Measurements from ENCODE around the gene KLHDC9.

Gene KLHDC9

DNA sequence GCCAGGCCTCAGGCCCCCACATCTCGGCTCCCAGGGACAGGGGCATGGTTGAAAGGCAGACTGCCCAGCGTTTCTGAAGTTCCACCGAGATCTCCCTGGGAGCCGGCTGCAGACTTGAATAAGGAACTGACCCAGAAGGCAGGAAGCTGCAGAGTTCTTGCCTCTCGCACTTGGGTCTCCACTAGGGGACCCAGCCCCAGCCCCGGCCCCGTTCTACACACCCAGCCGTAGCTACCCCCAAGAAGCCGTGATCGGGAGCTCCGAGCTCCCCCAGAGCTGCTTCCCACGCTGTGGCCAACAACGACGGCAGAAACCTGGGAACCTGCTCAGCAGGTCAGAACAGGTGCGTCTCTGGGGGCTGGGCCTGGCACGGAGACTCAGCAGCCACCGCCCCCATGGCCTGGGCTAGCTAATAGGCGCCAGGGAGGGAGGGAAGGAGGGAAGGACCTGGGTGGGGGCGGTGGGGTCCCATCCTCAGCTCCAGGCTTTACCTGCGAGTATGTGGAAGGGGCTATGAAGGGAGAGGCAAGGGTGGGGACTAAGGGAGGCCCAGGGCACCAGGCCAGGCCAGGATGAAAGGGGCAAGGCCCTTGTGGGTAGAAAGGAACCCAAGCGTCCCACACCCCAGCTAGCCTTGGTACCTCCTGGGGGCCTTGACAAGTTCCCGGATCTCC, 8.8 kb upstream of the KLHDC9 start, which contains the start of gene NECTIN4 (continued):
- TF ChIP-seq OSR1 (CRISPR knock-in tag; IDR thresholded peaks at IDR 0.05) (no peak), ZNF565 (CRISPR knock-in tag; conservative IDR thresholded peaks at IDR 0.05; ENCODE audit: low read depth) (no peak)

DNA sequence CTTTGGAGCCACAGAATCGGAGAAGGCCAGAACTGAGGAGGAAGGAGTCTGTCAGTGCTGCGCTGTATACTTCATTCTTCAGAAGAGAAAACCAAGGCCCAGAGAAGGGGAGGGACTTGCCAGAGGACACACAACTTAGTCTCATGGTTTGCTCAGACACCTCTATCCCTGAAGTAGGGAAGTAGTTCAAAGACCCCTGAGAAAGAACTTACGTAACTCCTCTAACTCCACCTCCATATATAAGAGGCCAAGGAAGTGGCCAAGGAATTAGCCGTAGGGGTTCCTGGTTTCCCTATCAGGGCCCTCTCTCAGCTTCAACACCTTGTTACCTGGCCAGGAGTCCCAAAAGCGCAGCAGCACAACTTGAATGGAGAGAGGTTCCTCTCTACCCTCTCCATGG, 8.2 kb upstream of the KLHDC9 start:
- TF ChIP-seq ZNF70 (CRISPR knock-in tag; IDR thresholded peaks at IDR 0.05) (no peak), ZNF565 (CRISPR knock-in tag; conservative IDR thresholded peaks at IDR 0.05; ENCODE audit: low read depth) (no peak), ARNTL (CRISPR knock-in tag; IDR thresholded peaks at IDR 0.05; ENCODE audit: borderline replicate concordance, low read depth) (no peak), BACH2 (CRISPR knock-in tag; IDR thresholded peaks at IDR 0.05; ENCODE audit: borderline replicate concordance) (no peak), RARB (CRISPR knock-in tag; IDR thresholded peaks at IDR 0.05) (no peak), OSR1 (CRISPR knock-in tag; IDR thresholded peaks at IDR 0.05) (no peak), PPARA (CRISPR knock-in tag; IDR thresholded peaks at IDR 0.05; ENCODE audit: borderline replicate concordance) (no peak), GLIS3 (CRISPR knock-in tag; IDR thresholded peaks at IDR 0.05) (no peak), CSDC2 (CRISPR knock-in tag; IDR thresholded peaks at IDR 0.05) (no peak), ZFP3 (CRISPR knock-in tag; IDR thresholded peaks at IDR 0.05) (no peak), ZNF8 (CRISPR knock-in tag; IDR thresholded peaks at IDR 0.05) (no peak), TCF4 (CRISPR knock-in tag; IDR thresholded peaks at IDR 0.05; ENCODE audit: borderline replicate concordance) (no peak), ZFP30 (CRISPR knock-in tag; IDR thresholded peaks at IDR 0.05) (no peak), ZC3H10 (CRISPR knock-in tag; IDR thresholded peaks at IDR 0.05) (no peak), ISL1 (CRISPR knock-in tag; IDR thresholded peaks at IDR 0.05) (no peak), TOX (CRISPR knock-in tag; IDR thresholded peaks at IDR 0.05; ENCODE audit: borderline replicate concordance) (no peak)
- TF ChIP-seq, protein P1, sequence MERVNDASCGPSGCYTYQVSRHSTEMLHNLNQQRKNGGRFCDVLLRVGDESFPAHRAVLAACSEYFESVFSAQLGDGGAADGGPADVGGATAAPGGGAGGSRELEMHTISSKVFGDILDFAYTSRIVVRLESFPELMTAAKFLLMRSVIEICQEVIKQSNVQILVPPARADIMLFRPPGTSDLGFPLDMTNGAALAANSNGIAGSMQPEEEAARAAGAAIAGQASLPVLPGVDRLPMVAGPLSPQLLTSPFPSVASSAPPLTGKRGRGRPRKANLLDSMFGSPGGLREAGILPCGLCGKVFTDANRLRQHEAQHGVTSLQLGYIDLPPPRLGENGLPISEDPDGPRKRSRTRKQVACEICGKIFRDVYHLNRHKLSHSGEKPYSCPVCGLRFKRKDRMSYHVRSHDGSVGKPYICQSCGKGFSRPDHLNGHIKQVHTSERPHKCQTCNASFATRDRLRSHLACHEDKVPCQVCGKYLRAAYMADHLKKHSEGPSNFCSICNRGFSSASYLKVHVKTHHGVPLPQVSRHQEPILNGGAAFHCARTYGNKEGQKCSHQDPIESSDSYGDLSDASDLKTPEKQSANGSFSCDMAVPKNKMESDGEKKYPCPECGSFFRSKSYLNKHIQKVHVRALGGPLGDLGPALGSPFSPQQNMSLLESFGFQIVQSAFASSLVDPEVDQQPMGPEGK (CRISPR knock-in tag; IDR thresholded peaks at IDR 0.05; ENCODE audit: borderline replicate concordance) = no peak
- TF ChIP-seq, protein P2, sequence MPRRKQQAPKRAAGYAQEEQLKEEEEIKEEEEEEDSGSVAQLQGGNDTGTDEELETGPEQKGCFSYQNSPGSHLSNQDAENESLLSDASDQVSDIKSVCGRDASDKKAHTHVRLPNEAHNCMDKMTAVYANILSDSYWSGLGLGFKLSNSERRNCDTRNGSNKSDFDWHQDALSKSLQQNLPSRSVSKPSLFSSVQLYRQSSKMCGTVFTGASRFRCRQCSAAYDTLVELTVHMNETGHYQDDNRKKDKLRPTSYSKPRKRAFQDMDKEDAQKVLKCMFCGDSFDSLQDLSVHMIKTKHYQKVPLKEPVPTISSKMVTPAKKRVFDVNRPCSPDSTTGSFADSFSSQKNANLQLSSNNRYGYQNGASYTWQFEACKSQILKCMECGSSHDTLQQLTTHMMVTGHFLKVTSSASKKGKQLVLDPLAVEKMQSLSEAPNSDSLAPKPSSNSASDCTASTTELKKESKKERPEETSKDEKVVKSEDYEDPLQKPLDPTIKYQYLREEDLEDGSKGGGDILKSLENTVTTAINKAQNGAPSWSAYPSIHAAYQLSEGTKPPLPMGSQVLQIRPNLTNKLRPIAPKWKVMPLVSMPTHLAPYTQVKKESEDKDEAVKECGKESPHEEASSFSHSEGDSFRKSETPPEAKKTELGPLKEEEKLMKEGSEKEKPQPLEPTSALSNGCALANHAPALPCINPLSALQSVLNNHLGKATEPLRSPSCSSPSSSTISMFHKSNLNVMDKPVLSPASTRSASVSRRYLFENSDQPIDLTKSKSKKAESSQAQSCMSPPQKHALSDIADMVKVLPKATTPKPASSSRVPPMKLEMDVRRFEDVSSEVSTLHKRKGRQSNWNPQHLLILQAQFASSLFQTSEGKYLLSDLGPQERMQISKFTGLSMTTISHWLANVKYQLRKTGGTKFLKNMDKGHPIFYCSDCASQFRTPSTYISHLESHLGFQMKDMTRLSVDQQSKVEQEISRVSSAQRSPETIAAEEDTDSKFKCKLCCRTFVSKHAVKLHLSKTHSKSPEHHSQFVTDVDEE (CRISPR knock-in tag; IDR thresholded peaks at IDR 0.05) = no peak
- TF ChIP-seq, protein P3, sequence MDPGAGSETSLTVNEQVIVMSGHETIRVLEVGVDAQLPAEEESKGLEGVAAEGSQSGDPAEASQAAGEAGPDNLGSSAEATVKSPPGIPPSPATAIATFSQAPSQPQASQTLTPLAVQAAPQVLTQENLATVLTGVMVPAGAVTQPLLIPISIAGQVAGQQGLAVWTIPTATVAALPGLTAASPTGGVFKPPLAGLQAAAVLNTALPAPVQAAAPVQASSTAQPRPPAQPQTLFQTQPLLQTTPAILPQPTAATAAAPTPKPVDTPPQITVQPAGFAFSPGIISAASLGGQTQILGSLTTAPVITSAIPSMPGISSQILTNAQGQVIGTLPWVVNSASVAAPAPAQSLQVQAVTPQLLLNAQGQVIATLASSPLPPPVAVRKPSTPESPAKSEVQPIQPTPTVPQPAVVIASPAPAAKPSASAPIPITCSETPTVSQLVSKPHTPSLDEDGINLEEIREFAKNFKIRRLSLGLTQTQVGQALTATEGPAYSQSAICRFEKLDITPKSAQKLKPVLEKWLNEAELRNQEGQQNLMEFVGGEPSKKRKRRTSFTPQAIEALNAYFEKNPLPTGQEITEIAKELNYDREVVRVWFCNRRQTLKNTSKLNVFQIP (CRISPR knock-in tag; IDR thresholded peaks at IDR 0.05; ENCODE audit: borderline replicate concordance, low read depth) = no peak
- no peak for ATAC-seq

DNA sequence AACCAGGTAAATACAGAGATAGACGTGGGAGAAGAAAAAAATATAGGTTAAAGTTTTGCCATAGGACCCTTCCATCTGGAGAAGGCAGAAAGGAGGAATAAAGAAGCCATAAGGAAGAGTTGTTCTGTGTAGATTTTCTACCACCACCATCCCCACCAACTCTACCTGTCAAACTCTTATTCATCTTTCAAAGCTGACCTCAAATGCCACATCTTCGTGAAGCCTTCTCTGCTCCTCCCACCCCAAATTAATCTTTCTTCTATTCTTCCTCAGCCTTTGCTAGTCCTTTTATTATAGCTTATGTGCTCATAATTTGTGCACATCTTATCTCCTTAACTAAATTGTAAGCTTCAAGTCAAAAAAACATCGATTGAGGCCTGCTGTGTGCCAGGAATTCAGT, 7.5 kb upstream of the KLHDC9 start:
- TF ChIP-seq, protein P1 (CRISPR knock-in tag; IDR thresholded peaks at IDR 0.05; ENCODE audit: borderline replicate concordance) = no peak
- TF ChIP-seq ZFP30 (CRISPR knock-in tag; IDR thresholded peaks at IDR 0.05) (no peak), TOX (CRISPR knock-in tag; IDR thresholded peaks at IDR 0.05; ENCODE audit: borderline replicate concordance) (no peak), ZNF565 (CRISPR knock-in tag; conservative IDR thresholded peaks at IDR 0.05; ENCODE audit: low read depth) (no peak), RARB (CRISPR knock-in tag; IDR thresholded peaks at IDR 0.05) (no peak), ZFP3 (CRISPR knock-in tag; IDR thresholded peaks at IDR 0.05) (no peak), ARNTL (CRISPR knock-in tag; IDR thresholded peaks at IDR 0.05; ENCODE audit: borderline replicate concordance, low read depth) (no peak), SNAI2 (CRISPR knock-in tag; IDR thresholded peaks at IDR 0.05) (no peak), TCF4 (CRISPR knock-in tag; IDR thresholded peaks at IDR 0.05; ENCODE audit: borderline replicate concordance) (no peak), ISL1 (CRISPR knock-in tag; IDR thresholded peaks at IDR 0.05) (no peak), ZNF8 (CRISPR knock-in tag; IDR thresholded peaks at IDR 0.05) (no peak)
- TF ChIP-seq, protein P4, sequence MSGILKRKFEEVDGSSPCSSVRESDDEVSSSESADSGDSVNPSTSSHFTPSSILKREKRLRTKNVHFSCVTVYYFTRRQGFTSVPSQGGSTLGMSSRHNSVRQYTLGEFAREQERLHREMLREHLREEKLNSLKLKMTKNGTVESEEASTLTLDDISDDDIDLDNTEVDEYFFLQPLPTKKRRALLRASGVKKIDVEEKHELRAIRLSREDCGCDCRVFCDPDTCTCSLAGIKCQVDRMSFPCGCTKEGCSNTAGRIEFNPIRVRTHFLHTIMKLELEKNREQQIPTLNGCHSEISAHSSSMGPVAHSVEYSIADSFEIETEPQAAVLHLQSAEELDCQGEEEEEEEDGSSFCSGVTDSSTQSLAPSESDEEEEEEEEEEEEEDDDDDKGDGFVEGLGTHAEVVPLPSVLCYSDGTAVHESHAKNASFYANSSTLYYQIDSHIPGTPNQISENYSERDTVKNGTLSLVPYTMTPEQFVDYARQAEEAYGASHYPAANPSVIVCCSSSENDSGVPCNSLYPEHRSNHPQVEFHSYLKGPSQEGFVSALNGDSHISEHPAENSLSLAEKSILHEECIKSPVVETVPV (CRISPR knock-in tag; IDR thresholded peaks at IDR 0.05) = no peak
- ATAC-seq = no peak

All from SK-N-SH treated with all-trans-retinoic acid at 6 μM for 48 hours (cell line).